Mesothelial cell of epicardium (in vitro differentiated cells): ENCODE results near the gene RBM12. TPM values are rescaled to one million over a fixed set of nuclear protein-coding genes. Genes with fewer than 3 reads are reported as not detected.

Experiments
- DNase-seq, 2 experiments: peaks; one replicate each; pipeline ENCODE4 v3.0.0; 2021; ENCODE audit warnings: low spot score in 2 of 2; ENCODE audit not compliant: unreplicated experiment in 2 of 2
- H3K27ac Mint-ChIP-seq: 2 replicates; pipeline ENCODE4 v1.8.0; 2021; ENCODE audit warnings: mixed read lengths
- H3K27me3 Mint-ChIP-seq: 2 replicates; pipeline ENCODE4 v1.8.0; 2021; ENCODE audit warnings: low read depth, mixed read lengths
- H3K36me3 Mint-ChIP-seq: 2 replicates; pipeline ENCODE4 v1.8.0; 2021; ENCODE audit warnings: mixed read lengths
- H3K4me1 Mint-ChIP-seq: 2 replicates; pipeline ENCODE4 v1.8.0; 2021; ENCODE audit warnings: mixed read lengths
- H3K4me3 Mint-ChIP-seq: 2 replicates; pipeline ENCODE4 v1.8.0; 2021; ENCODE audit warnings: mild to moderate bottlenecking, moderate library complexity, mixed read lengths
- H3K9me3 Mint-ChIP-seq: 2 replicates; pipeline ENCODE4 v1.8.0; 2021; ENCODE audit warnings: mixed read lengths
- total RNA-seq: library from RNA; stranded (reverse); gene quantifications from 3 replicates; pipeline ENCODE4 v1.2.1, GENCODE V29; 2021
- TF ChIP-seq, protein P1 (sequence below): fragments of 200-600 bp; sonication (generic); IDR thresholded peaks from one replicate; pipeline ENCODE4 v1.5.0; 2021; ENCODE audit warnings: antibody characterized with exemption; ENCODE audit not compliant: unreplicated experiment

Gene RBM12
- total RNA-seq, 1 donor from 2014 or later = 154 TPM

DNA sequence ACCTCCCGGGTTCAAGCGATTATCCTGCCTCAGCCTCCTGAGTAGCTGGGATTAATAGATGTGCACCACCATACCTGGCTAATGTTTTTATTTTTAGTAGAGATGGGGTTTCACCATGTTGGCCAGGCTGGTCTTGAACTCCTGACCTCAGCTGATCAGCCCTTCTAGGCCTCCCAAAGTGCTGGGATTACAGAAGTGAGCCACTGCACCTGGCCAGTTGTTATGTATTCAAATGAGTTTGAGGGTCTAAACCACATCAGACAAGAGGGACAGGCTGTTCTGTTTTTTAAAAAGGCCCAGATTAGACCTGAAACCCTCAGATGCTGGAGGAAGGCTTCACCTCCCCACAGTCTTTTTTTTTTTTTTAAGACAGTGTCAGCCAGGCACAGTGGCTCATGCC is 53.2 kb downstream of the RBM12 start:
- no peak for DNase-seq
- no peaks in the 10 kb centered on the region for H3K36me3 Mint-ChIP-seq
- H3K4me3 Mint-ChIP-seq = no peak overlapping the region
- H3K27ac Mint-ChIP-seq = no peak overlapping the region
- peaks cover 3% of the 10 kb centered on the region for H3K27me3 Mint-ChIP-seq
- TF ChIP-seq, protein P1, sequence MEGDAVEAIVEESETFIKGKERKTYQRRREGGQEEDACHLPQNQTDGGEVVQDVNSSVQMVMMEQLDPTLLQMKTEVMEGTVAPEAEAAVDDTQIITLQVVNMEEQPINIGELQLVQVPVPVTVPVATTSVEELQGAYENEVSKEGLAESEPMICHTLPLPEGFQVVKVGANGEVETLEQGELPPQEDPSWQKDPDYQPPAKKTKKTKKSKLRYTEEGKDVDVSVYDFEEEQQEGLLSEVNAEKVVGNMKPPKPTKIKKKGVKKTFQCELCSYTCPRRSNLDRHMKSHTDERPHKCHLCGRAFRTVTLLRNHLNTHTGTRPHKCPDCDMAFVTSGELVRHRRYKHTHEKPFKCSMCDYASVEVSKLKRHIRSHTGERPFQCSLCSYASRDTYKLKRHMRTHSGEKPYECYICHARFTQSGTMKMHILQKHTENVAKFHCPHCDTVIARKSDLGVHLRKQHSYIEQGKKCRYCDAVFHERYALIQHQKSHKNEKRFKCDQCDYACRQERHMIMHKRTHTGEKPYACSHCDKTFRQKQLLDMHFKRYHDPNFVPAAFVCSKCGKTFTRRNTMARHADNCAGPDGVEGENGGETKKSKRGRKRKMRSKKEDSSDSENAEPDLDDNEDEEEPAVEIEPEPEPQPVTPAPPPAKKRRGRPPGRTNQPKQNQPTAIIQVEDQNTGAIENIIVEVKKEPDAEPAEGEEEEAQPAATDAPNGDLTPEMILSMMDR = no peak
- H3K4me1 Mint-ChIP-seq = peaks cover 10% of the 10 kb centered on the region
- no peaks in the 10 kb centered on the region for H3K9me3 Mint-ChIP-seq

DNA sequence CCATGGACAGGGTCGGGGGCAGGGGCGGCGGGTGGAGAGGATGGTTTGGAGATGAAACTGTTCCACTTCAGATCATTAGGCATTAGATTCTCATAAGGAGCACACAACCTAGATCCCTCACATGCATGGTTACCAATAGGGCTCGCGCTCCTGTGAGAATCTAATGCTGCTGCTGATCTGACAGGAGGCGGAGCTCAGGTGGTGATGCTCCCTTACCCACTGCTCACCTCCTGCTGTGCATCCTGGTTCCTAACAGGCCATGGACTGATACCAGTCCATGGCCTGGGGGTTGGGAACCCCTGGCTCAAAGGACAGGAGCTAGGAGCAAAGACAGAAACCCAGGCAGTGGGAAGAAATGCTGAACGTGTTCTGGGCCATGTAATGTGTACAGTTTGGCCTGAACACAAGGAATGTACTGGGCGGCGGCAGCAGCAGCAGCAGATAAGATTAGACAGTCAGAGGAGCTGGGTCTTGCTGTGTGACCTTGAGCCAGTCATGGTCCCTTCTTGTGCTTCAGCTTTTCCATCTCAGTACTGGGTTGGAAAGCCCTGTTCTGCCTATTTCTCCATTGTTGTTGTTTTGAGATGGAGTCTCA is 53.8 kb downstream of the RBM12 start:
- no peak for DNase-seq
- peaks cover 2% of the 10 kb centered on the region for H3K27me3 Mint-ChIP-seq

DNA sequence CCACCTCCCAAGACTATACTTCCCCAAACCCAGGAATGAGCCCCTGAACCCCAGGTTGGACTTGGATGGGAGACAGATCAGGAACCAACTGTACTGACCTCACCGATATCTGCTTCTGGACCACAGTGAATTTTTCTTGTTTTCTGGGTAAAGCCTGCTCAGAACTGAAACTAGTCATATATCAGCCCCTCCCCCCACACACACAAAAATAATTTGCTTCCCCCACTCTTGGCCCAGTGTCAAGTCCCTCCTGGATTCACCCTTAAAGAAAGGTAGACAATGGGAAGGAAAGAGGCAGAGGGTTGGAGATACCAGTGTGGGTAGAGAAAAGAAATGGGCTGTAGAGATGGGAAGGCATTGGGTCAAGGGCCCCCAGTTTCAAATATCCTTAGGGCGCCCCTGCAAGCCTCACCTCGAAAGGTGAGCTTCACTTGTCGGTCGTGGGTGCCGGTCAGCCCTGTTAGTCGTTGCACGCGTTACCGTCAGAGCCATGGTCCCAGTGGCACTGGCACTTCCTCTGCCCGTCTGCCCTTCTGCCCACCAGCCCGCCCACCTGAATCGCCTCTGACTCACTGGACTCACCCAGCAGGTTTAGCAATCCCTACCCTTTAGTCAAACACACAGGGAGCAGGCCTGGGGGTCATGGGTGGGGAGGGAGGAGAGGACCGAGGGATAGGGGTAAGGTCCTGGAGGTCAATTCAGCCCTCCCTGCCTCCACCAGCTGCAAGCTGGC is 57.5 kb downstream of the RBM12 start:
- H3K4me3 Mint-ChIP-seq = no peak overlapping the region
- H3K36me3 Mint-ChIP-seq = no peaks in the 10 kb centered on the region
- no peak for DNase-seq

More for the DNA sequence above, 53.8 kb downstream of the RBM12 start:
- no peak overlapping the region for H3K4me3 Mint-ChIP-seq
- H3K27ac Mint-ChIP-seq = no peak overlapping the region
- peaks cover 8% of the 10 kb centered on the region for H3K4me1 Mint-ChIP-seq
- no peaks in the 10 kb centered on the region for H3K36me3 Mint-ChIP-seq
- TF ChIP-seq, protein P1 = no peak
- no peaks in the 10 kb centered on the region for H3K9me3 Mint-ChIP-seq

DNA sequence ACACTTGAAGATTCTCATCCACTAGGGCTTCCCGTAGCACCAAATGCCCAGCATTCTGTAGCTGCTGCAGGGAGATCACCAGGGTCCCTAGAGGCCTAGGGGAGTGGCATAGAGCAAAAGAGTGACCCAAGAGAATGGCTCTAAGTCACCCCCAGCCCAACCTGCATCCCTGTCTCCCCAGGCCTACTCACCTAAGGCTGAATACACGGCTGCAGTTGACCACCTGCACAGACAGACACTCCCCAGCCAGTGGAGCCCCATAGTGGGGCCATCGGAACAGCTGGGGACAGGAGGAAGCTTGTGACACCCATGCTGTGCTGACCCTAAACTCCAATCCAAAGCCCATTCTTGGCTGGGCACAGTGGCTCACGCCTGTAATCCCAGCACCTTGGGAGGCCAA is 58.6 kb downstream of the RBM12 start:
- Mint-ChIP-seq H3K36me3 (no peaks in the 10 kb centered on the region), H3K4me1 (peaks cover 10% of the 10 kb centered on the region), H3K9me3 (no peaks in the 10 kb centered on the region), H3K27ac (no peak overlapping the region), H3K27me3 (peaks cover 31% of the 10 kb centered on the region), H3K4me3 (no peak overlapping the region)
- DNase-seq = no peak
- TF ChIP-seq, protein P1 = no peak

More for the DNA sequence above, 57.5 kb downstream of the RBM12 start:
- H3K4me1 Mint-ChIP-seq = peaks cover 5% of the 10 kb centered on the region
- H3K27ac Mint-ChIP-seq = peak overlapping the region; percentile 13
- TF ChIP-seq, protein P1 = no peak
- no peaks in the 10 kb centered on the region for H3K9me3 Mint-ChIP-seq
- H3K27me3 Mint-ChIP-seq = peaks cover 23% of the 10 kb centered on the region

DNA sequence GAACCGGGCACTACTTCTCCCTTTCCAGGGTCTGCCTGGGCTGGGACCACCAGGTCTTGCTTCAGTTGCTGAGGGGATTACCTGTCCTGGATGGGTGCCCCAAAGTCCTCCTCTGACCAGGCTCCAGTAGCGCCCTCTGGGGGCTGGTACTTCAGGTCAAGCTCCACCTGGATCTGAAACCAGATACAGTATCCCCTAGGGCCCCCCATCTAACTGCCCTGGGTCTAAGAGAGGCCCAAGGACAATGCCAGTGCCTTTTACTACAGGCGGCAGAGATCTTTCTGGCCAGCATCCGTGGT is 60.3 kb downstream of the RBM12 start:
- Mint-ChIP-seq H3K36me3 (no peaks in the 10 kb centered on the region), H3K4me3 (no peak overlapping the region), H3K27me3 (peaks cover 48% of the 10 kb centered on the region), H3K4me1 (peaks cover 16% of the 10 kb centered on the region), H3K27ac (no peak overlapping the region), H3K9me3 (no peaks in the 10 kb centered on the region)
- DNase-seq = no peak
- TF ChIP-seq, protein P1 = no peak
